Measurements from ENCODE around the gene RIC8A.

RIC8A gene

DNA sequence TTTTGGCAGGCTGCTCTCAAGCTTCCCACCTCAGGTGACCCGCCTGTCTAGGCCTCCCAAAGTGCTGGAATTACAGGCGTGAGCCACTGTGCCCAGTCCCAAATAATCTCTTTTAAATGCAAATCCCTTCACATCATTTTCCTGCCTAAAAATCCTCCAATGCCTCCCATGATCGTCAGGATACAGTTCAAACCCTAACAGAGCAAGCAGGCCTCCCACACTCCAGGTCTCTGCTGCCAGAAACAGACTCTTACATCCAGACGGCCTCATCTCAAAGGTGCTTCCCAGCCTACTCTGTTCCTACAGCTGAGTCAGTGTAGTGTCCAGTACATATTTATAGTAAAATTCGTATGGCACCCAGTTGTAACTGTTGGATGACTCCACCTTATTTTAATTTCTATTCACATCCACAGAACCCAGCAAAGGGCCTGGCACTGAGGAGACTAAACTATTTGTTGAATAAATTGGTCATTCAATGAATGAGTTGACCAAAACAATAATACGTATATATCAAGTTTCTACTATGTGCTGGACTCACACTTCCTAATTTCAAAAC is 20.4 kb downstream of the RIC8A start:
- in situ Hi-C loops (cut with HindIII; ENCODE audit: low sequenced_read_pairs) = no loop called here
- H3K4me3 ChIP-seq (ENCODE audit: low read depth, low read length) = no peak overlapping the region
- TF ChIP-seq, protein P1, sequence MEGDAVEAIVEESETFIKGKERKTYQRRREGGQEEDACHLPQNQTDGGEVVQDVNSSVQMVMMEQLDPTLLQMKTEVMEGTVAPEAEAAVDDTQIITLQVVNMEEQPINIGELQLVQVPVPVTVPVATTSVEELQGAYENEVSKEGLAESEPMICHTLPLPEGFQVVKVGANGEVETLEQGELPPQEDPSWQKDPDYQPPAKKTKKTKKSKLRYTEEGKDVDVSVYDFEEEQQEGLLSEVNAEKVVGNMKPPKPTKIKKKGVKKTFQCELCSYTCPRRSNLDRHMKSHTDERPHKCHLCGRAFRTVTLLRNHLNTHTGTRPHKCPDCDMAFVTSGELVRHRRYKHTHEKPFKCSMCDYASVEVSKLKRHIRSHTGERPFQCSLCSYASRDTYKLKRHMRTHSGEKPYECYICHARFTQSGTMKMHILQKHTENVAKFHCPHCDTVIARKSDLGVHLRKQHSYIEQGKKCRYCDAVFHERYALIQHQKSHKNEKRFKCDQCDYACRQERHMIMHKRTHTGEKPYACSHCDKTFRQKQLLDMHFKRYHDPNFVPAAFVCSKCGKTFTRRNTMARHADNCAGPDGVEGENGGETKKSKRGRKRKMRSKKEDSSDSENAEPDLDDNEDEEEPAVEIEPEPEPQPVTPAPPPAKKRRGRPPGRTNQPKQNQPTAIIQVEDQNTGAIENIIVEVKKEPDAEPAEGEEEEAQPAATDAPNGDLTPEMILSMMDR (IDR thresholded peaks at IDR 0.05; ENCODE audit: low read depth, low read length) = no peak
- DNase-seq (ENCODE audit: low read depth, low spot score) = no peak

DNA sequence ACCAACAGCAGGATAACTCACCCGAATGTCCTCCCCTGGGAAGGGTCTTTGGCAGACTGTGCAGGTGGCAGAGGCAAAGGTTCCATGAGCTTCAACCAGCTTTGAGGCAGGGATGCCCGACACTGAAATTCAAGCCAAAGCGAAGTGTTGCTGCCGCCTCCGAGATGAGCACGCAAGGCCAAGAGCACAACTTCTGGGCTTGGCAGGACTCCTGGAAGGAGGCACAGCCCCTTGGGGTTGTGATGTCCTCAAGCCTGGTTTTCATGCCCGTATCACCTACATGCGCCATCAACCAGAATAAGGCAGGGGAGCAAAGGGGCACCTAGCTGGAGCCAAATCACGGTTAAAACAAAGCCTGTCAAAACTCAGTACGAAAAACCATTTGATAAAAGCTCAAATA is 22.9 kb downstream of the RIC8A start:
- TF ChIP-seq, protein P1 (IDR thresholded peaks at IDR 0.05; ENCODE audit: low read depth, low read length) = no peak
- in situ Hi-C loops (cut with HindIII; ENCODE audit: low sequenced_read_pairs) = no loop called here
- no peak overlapping the region for H3K4me3 ChIP-seq (ENCODE audit: low read depth, low read length)
- DNase-seq (ENCODE audit: low read depth, low spot score) = no peak

DNA sequence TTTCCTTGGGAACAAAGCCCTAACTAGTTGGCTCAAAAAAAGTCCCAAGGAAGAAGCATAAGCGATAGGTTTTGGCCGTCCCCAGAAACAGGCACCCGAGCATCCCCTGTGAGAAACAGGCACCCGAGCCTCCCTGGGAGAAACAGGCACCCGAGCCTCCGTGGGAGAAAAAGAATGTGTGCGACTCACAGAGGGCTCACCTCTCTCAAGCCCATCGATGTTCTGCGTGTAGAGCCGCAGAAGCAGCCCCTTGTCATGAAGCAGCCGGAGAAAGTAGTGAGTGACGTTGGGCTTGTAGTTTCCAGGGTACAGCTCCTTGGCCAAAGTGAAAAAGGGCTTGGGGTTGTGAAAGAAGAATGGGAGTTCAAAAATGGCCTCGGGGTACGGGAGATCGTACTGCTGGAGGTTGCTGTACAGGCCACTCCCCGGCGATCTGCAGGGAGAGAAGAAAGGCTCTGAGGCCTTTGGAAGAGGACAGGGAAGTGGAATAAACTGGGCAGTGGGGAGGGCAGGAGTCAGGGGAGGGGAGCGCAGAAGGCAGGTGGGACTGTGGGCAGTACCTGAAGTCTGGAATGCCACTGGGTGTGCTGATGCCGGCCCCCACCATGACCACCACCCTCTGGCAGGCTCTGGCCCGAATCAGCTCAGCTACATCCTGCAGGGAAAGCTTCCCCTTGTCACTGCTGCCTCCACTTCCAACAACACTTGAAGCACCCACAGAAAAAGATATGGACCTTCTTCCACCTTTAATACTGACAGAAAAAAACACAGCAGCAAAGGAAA is 25.5 kb downstream of the RIC8A start:
- H3K4me3 ChIP-seq (ENCODE audit: low read depth, low read length) = no peak overlapping the region
- DNase-seq (ENCODE audit: low read depth, low spot score) = no peak
- in situ Hi-C loops (cut with HindIII; ENCODE audit: low sequenced_read_pairs) = no loop called here
- TF ChIP-seq, protein P1 (IDR thresholded peaks at IDR 0.05; ENCODE audit: low read depth, low read length) = no peak

DNA sequence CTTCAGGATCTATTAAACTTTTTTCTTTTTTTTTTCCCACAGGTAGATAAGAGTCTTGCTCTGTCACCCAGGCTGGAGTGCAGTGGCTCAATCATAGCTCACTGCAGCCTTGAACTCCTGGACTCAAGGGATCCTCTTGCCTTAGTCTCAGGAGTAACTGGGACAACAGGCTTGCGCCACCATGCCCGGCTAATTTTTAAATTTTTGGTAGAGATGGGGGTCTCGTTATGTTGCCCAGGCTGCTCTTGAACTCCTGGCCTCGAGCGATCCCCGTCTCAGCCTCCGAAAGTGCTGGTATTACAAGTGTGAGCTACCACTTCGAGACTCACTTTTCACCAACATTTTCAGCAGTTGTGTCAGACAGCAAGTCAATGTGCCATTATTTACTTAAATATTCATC is 27.7 kb downstream of the RIC8A start:
- TF ChIP-seq, protein P1 (IDR thresholded peaks at IDR 0.05; ENCODE audit: low read depth, low read length) = no peak
- DNase-seq (ENCODE audit: low read depth, low spot score) = no peak
- peak overlapping the region; percentile 82 for H3K4me3 ChIP-seq (ENCODE audit: low read depth, low read length)
- in situ Hi-C loops (cut with HindIII; ENCODE audit: low sequenced_read_pairs) = no loop called here

DNA sequence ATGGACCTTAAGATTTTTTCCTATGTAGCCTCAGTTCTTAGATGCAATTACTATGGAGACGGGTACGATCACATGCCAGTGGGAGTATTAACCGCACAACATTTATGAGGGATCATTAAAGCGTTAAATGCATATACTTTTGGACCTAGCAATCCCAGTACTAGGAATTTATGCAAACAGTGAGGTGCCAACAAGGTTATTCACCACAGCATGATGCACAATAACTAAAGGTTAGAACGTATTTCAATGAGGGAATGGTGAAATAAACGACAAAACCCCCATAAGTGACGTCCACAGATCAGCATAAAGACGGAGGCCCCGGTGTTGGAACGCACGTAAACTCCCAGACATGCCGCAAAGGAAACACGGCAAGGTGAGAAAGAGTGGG is 28.1 kb downstream of the RIC8A start:
- in situ Hi-C loops (cut with HindIII; ENCODE audit: low sequenced_read_pairs) = no loop called here
- DNase-seq (ENCODE audit: low read depth, low spot score) = peak; percentile 17
- TF ChIP-seq, protein P1 (IDR thresholded peaks at IDR 0.05; ENCODE audit: low read depth, low read length) = no peak
- H3K4me3 ChIP-seq (ENCODE audit: low read depth, low read length) = peak overlapping the region; percentile 82

DNA sequence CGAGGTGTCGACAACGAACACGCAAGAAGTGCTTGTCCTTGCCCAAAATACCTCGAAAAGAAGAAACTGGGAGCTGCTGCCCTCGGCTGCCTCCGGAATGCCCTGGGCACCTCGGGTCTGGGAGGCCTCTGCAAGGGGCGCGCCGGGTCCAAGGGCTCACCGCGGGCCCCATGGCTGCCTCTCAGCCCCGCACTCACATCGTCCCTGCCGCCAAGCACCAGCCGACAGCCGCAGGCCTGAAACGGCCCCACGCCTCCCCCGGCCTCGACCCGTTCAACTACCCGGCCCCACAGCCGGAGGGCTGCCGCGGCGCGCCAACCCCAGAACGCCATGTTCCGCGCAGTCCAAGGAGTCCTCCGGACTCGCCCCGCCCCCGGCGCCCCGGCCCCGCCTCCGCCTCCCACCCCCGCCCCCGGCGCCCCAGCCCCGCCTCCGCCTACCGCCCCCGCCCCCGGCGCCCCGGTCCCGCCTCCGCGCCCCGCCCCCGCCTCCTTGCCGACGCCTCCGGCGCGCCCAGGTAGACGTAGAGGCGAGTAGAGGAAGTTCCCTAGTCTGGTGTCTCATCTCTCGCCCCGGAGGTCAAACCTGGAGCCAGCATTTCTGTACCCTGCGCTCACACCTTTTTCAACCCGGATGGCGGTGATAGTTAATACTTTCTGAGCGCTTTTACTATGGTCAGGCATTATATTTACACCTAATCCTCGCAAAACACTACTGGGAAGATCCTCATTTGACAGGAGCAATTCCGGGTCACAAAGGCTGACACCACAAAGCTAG is 28.7 kb downstream of the RIC8A start, which contains the start of gene SIRT3:
Gene SIRT3 (minus strand): TSS at position 346 of the 777 bp plus-strand sequence. CDS start 14 bp downstream, at position 332.
- DNase-seq (ENCODE audit: low read depth, low spot score) = peak; percentile 79
- in situ Hi-C loops (cut with HindIII; ENCODE audit: low sequenced_read_pairs) = no loop called here
- TF ChIP-seq, protein P1 (IDR thresholded peaks at IDR 0.05; ENCODE audit: low read depth, low read length) = no peak
- H3K4me3 ChIP-seq (ENCODE audit: low read depth, low read length) = peak within 1 kb of the TSS; percentile 94
